HG02759 (cell line): ENCODE measurements around the gene TFF3.

ENCODE experiments used
- ATAC-seq: cut with Tn5 transposase; IDR thresholded peaks from one replicate; pipeline ENCODE4 v1.9.1; 2021; ENCODE audit warnings: mild to moderate bottlenecking, moderate library complexity; ENCODE audit not compliant: unreplicated experiment

TFF3 gene

DNA sequence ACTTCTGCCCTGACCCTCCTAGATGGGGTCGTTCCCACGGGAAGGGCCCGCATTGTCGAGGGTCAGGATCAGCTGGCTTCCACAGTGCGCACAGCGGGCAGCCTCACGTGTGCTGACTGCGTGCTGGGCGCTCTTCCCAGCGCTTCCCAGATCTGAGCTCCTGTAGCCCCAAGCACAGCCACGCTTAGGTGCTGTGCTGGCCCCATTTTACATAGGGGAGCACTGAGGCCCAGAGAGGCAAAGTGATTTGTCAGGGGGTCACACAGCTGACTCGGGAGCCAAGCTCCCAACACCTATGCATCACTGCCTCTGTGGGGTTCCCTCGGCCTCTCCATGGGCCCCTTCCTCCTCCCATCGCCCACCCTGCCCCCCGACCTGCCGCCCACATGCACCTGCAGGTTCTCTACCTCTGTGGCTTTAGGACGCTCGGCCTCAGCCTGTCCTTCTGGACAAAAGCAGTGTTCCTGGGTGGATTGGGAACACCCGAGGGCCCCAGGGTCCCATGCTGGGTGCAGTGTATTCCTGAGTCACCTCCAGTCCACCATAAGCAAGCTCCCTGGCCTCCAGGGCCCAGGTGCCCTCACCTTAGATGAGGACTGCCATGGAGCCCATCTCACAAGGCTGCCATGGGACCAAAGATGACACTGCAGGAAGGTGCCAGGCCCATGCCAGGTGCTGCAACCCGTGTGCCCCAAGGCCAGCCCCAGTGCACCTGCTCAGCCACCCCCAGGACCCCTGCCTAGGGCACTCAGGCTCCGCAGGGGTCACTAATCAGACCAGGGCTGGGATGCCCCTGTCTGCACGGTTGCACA is 23.3 kb downstream of the TFF3 start:
- ATAC-seq: no peak

GRCh38 chr21:42291003-42291750 is 24.0 kb downstream of the TFF3 start:
- no peak for ATAC-seq

DNA sequence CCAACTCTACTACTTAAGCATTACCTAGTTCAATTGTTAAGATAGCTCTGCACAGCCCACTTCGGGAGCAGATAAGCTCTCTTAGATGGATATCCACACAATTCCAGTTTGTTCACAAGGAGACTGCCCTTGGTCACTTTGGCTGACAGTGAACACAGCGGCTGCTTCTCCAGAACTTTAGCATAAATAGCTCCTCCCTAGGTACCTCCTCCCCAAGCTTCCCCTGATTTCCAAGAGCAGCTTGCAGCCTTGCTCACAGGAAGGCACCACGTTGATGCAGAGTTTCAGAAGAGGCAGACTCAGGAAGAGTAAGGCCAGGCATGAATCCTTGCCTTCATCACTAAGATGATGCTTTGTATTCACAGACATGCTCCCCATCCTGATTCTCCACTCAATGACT is 24.7 kb downstream of the TFF3 start:
- ATAC-seq: no peak

DNA sequence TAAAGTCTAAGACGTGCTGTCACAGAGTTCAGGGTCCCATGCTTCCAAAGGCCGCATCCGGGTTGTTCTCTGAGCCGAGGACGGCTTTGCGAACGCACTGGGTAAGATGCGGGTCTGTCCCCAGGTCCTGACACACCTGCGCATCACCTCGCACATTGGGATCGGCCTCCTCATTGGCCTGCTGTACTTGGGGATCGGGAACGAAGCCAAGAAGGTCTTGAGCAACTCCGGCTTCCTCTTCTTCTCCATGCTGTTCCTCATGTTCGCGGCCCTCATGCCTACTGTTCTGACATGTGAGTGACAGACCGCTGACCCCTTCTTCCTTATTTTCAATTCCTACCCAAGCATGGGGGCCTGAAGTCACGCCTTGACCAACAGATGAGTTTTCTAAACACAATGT is 25.3 kb downstream of the TFF3 start:
- no peak for ATAC-seq

DNA sequence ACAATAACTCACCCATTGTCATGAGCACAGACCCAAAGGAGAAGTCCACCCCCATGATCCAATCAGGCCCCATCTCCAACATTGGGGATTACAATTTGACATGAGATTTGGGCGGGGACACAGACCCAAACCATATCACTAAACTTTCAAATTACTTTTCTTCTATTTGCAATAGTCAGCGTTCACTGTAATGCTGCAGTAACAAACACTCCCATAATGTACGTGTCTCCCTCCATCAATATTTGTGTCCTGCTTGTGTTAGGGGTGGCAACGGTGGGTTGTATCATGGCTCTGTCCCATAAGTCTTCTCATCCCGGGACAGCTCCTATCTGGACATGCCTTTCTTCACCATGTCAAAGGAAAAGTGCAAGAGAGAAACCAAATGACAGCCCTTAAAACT is 26.2 kb downstream of the TFF3 start:
- no peak for ATAC-seq

DNA sequence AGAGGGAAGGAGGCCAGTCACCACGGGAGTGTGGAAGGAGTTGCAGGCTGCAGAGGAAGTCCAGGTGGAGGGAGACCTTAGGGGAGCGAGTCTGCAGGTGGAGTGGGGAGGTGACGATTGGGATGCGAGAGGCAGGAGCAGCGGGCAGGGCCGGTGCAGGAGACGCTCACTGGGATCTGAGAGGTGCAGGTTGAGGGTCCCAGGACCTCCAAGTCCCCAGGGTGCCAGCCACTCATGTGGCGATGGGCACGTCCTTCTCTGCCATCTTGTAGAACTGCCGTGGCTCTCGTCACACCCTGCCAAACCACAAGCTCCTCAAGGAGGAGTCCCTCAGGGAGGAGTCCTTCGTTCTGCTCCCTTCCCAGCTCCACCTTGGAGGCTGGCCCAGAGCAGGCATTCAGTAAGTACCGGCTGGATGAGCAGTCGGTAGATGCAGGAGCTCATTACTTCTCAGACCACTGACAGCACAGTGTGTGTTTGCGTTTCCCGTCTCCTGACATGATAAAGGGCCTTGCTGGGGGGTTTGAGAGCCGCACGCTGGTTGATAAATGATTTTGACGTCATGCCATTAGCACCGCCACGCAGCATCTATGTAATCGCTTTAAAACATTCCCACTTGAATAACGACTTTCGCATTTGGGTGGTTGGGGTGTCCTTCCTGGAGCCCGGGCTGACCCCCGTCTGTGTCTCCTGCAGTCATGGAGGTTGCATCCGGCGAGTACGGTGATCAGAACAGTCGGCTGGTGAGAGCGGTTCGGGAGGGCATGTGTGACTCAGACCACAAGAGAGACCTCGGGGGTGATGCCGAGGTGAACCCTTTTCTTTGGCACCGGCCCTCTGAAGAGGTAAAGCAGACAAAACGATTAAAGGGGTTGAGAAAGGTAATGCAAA is 27.8 kb downstream of the TFF3 start:
- ATAC-seq: no peak

DNA sequence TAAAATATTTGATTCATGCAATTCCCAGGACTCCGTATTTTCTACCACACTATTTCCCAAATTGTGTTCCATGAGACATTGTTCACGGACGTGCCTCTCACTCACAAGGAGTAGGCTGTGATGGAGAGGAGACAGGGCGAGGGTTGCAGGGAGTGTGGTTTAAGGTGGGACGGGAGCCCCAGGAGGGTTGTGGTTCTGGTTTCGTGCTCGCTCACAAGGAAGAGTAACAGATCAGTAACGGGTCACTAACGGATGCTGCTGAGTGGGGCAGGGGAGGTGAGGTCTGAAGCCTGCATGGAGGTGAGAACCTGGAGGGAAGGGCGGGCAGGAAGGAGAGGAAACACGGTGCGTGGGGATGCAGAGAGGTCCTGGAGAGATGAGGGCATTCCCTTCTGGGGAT is 28.8 kb downstream of the TFF3 start:
- peak; percentile 59 for ATAC-seq

GRCh38 chr21:42285569-42286245 is 29.5 kb downstream of the TFF3 start:
- ATAC-seq: peak; percentile 30

- ATAC-seq: no peak
Observed at GRCh38 chr21:42282715-42283114, 32.5 kb downstream of the TFF3 start.

- ATAC-seq: no peak
Observed at GRCh38 chr21:42282021-42282420, 33.2 kb downstream of the TFF3 start.

- no peak for ATAC-seq
Observed at GRCh38 chr21:42281181-42281680, 34.0 kb downstream of the TFF3 start.

- ATAC-seq: no peak
Observed at GRCh38 chr21:42280356-42281180, 34.6 kb downstream of the TFF3 start.

- ATAC-seq: no peak
Observed at GRCh38 chr21:42279888-42280287, 35.3 kb downstream of the TFF3 start.

DNA sequence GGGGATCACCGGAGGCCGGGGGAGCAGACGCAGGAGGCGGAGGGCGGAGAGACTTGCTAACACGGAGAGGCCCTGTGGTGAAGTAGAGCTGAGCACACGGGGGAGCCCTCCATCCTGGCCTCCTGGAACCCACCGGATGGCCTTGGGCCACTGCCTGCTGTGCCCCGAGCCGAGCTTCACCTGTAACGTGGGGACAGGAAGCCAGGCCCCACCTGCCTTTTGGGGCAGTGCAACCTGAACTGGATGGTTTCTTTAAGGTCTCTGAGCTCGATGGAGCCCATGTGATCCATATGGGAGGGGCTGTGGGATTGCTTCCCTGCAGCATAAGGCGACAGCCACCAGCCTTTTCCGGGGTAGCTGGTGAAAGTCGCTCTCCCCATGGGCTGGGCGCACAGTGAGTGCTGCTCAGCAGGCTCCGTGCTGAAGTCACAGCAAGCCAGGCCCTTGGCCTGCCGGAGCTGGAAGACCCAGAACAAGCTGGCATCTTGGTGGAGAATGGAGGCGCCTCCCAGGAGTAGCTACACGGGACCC is 35.8 kb downstream of the TFF3 start:
- ATAC-seq: no peak

DNA sequence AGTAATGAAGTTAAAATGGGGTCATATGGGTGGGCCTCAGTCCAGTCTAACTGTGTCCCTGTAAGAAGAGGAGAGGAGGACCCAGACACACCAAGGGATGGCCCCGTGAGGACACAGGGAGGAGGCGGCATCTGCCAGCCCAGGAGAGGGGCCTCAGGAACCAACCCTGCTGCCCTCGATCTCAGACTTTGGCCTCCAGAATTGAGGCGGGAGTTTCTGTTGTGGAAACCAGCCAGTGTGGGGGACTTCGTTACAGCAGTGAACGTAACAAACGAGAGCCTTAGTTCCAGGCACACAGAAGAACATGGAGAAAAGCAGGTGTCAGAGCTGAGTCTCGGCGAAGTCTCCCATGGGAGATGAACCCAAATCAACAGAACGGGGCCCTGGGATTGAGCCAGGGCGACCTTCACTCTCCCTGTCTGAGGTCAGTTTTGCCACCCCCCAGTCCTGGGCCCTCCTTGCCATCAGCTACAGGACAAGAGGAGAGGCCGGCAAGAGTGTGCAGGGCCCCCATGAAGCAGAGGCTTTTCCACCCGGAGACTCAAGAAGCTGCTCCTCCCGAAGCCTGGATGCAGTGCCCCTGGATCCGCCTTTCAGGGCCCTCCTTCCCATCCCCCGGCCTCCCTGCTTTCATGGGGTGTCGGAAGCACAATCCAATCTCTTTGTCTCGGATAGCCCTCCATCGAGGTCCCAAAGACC is 36.6 kb downstream of the TFF3 start:
- ATAC-seq: no peak

GRCh38 chr21:42277593-42277992 is 37.6 kb downstream of the TFF3 start:
- ATAC-seq: no peak

DNA sequence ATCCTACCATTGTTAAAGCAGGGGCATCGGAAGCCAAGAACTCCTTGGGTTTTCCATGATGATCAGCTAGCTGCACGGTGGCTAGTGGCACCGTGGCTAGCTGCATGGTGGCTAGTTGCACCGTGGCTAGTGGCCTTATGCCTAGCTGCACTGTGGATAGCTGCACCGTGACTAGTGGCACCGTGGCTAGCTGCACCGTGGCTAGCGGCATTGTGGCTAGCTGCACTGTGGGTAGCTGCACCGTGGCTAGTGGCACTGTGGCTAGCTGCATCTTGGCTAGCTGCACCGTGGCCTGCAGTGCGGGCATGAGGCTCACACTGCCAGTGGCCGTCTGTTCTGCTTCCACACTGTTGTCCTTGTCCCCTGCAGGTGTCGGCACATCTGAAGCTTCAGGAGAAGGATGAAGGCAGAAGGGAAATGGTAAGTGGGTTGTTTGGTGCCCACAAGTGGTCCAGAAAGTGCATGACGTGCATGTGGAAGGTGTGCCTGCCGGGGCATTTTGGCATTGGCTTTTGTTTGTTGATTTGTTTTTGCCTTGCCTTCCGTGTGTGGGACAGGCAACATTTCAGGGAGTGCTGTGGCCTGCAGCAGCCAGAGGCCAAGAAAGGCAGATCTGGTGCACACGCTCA is 38.6 kb downstream of the TFF3 start:
- no peak for ATAC-seq

DNA sequence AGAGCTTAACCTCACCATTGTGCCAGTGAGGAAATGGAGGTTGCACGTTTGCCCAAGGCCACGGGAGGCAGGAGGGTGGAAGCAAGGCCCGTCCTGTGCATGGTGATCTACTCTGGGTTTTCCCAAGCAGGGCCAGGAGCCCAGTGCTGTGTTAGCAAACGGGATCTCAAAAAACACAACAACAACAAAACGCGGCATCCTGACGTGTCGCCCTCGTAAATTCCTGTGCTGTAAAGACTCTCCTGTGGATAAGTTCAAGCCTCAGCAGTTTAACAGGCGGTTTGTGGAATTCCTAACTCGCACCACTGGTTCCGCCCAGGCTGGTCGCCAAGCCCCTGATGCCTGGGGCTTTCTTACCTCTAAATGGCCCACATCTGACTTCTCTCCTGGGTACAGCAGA is 39.1 kb downstream of the TFF3 start:
- no peak for ATAC-seq
